T-cell (primary cell): ENCODE data around the gene VNN1. TPM values are rescaled to one million over a fixed set of nuclear protein-coding genes. Genes with fewer than 3 reads are reported as not detected.
"Not testable (repeated sequence)": the region's sequence is repeated elsewhere in the genome, so short reads cannot be mapped to it uniquely, and the experiment has no call there.

Experiments
- ATAC-seq, 4 experiments: fragments of 200-7000 bp in 3 of 4; fragments of 150-1000 bp in 1 of 4; cut with Tn5 transposase; replicated peaks in 1 of 4; 1 replicate in 3 of 4; 2 replicates in 1 of 4; pipeline ENCODE4 v1.10.0; 2021; ENCODE audit warnings: moderate library complexity in 3 of 4, mild to moderate bottlenecking in 2 of 4, moderate number of reproducible peaks in 1 of 4
- CTCF ChIA-PET, 2 donors: fragments of 300-600 bp; sonication (Branson Sonifier 250); formaldehyde crosslinking; loops; one replicate each; lab custom pipeline; 2022; ENCODE audit warnings: antibody characterized with exemption in 2 of 2; lab: Charles Lee
- POLR2A ChIA-PET, 2 donors: fragments of 300-600 bp; sonication (Branson Sonifier 250); formaldehyde crosslinking; loops; one replicate each; lab custom pipeline; 2022; ENCODE audit warnings: antibody characterized with exemption in 2 of 2; lab: Charles Lee
- DNase-seq, 35 experiments: peaks; one replicate each; pipeline versions ENCODE4 v3.0.0 to v3.0.0-alpha.2; 2013 to 2023
- H3K27ac ChIP-seq: one replicate; pipeline ENCODE4 v1.5.1; 2013; ENCODE audit warnings: low read length
- H3K27me3 ChIP-seq, 2 experiments: replicated peaks in 1 of 2; 1 replicate in 1 of 2; 2 replicates in 1 of 2; pipeline versions ENCODE4 v1.6.1 to v1.7.0; 2013; ENCODE audit warnings: low read length in 1 of 2, mixed read lengths in 1 of 2; ENCODE audit not compliant: control insufficient read depth in 2 of 2, insufficient read depth in 2 of 2; ENCODE audit errors: extremely low read depth in 1 of 2
- H3K36me3 ChIP-seq, 2 donors: 1 replicate in 1 of 2; 2 replicates in 1 of 2; pipeline versions ENCODE4 v1.6.1 to v1.7.0; 2013; ENCODE audit warnings: low read length in 1 of 2; ENCODE audit not compliant: control insufficient read depth in 2 of 2, insufficient read depth in 1 of 2; ENCODE audit errors: extremely low read depth in 1 of 2
- H3K4me1 ChIP-seq, 2 experiments: 1 replicate in 1 of 2; 2 replicates in 1 of 2; pipeline versions ENCODE4 v1.6.1 to v1.7.0; 2013; ENCODE audit warnings: low read length in 2 of 2, mixed read lengths in 1 of 2; ENCODE audit not compliant: insufficient read depth in 2 of 2, control insufficient read depth in 1 of 2; ENCODE audit errors: extremely low read depth in 1 of 2
- H3K4me3 ChIP-seq, 2 donors: 1 replicate in 1 of 2; 2 replicates in 1 of 2; pipeline versions ENCODE4 v1.5.1 to v1.7.0; 2013; ENCODE audit warnings: mild to moderate bottlenecking in 2 of 2, low read length in 1 of 2, moderate library complexity in 1 of 2; ENCODE audit not compliant: control insufficient read depth in 1 of 2; ENCODE audit errors: extremely low read depth in 1 of 2
- H3K9me3 ChIP-seq: 2 replicates; pipeline ENCODE4 v1.7.0; 2013
- H3K27ac Mint-ChIP-seq, 2 donors: one replicate each; pipeline ENCODE4 v1.8.0; 2020 to 2021; ENCODE audit warnings: mild to moderate bottlenecking in 2 of 2, mixed read lengths in 2 of 2
- H3K27me3 Mint-ChIP-seq, 2 donors: one replicate each; pipeline ENCODE4 v1.8.0; 2021 to 2022; ENCODE audit warnings: mixed read lengths in 2 of 2
- H3K36me3 Mint-ChIP-seq: one replicate; pipeline ENCODE4 v1.8.0; 2021; ENCODE audit warnings: mixed read lengths
- H3K4me1 Mint-ChIP-seq, 3 donors: one replicate each; pipeline ENCODE4 v1.8.0; 2020 to 2022; ENCODE audit warnings: mixed read lengths in 3 of 3, mild to moderate bottlenecking in 1 of 3
- H3K4me3 Mint-ChIP-seq, 3 donors: one replicate each; pipeline ENCODE4 v1.8.0; 2020 to 2022; ENCODE audit warnings: mild to moderate bottlenecking in 3 of 3, mixed read lengths in 3 of 3, moderate library complexity in 3 of 3
- H3K9me3 Mint-ChIP-seq, 3 donors: one replicate each; pipeline ENCODE4 v1.8.0; 2020 to 2022; ENCODE audit warnings: mixed read lengths in 3 of 3
- WGBS: methylation state at CpG from one replicate; pipeline ENCODE4 v1.1.5; 2013; ENCODE audit warnings: missing lambda C conversion rate; ENCODE audit not compliant: insufficient coverage; 5-methylcytosine and 5-hydroxymethylcytosine counted together
- total RNA-seq, 35 experiments: library from RNA in 6 of 35; stranded (reverse) in 6 of 35; fragments of 120-200 nt in 1 of 35; gene quantifications; one replicate each; pipeline versions ENCODE4 v1.2.1 to v1.2.4 and lab custom pipeline; 2013 to 2026

The VNN1 gene
- total RNA-seq, 5 donors from 2014 or later (not counting 1 experiment from before 2014, with no cell fraction given), result not detected

- CTCF ChIA-PET, result interaction anchor here in 1 of 2 donors (0.9 kb wide), 1 partner anchor 17 kb away, joined by 4 read pairs; no protein-coding TSS in a partner anchor
- no peaks in the 10 kb centered on the region for H3K36me3 Mint-ChIP-seq
- POLR2A ChIA-PET, result no interaction called here
- Histone ChIP-seq H3K4me3 (no peak overlapping the region), H3K4me1 (no peaks in the 10 kb centered on the region), H3K9me3 (no peaks in the 10 kb centered on the region), H3K27ac (no peak overlapping the region), H3K27me3 (peaks cover 0 to 5% of the 10 kb centered on the region in 2 experiments), H3K36me3 (no peaks in the 10 kb centered on the region)
- peaks cover 34 to 39% of the 10 kb centered on the region in 2 donors for H3K27me3 Mint-ChIP-seq
- DNase-seq (no peak), ATAC-seq (no peak)
- no peaks in the 10 kb centered on the region for H3K9me3 Mint-ChIP-seq
- no peak overlapping the region for H3K4me3 Mint-ChIP-seq
- H3K4me1 Mint-ChIP-seq, result no peaks in the 10 kb centered on the region
- 60% methylated on average over 2 of the region's 5 CpGs for WGBS
- no peak overlapping the region for H3K27ac Mint-ChIP-seq
These were observed 26.5 kb downstream of the VNN1 start for GRCh38 chr6:132687306-132687705.

GRCh38 chr6:132686531-132686930 is 27.3 kb downstream of the VNN1 start:
- no peak overlapping the region for H3K27ac ChIP-seq
- DNase-seq (no peak), ATAC-seq (no peak)
- H3K36me3 Mint-ChIP-seq, result no peaks in the 10 kb centered on the region
- no peaks in the 10 kb centered on the region for H3K4me1 ChIP-seq
- no peaks in the 10 kb centered on the region for H3K9me3 ChIP-seq
- peaks cover 0 to 5% of the 10 kb centered on the region in 2 experiments for H3K27me3 ChIP-seq
- no peaks in the 10 kb centered on the region for H3K36me3 ChIP-seq
- H3K4me3 Mint-ChIP-seq, result no peak overlapping the region
- POLR2A ChIA-PET, result no interaction called here
- no peaks in the 10 kb centered on the region for H3K4me1 Mint-ChIP-seq
- CTCF ChIA-PET, result no interaction called here
- WGBS, result no CpG with 5 or more reads among the region's 3 CpGs
- H3K4me3 ChIP-seq, result no peak overlapping the region
- peaks cover 0 to 3% (median 0%) of the 10 kb centered on the region in 3 donors for H3K9me3 Mint-ChIP-seq
- peaks cover 34 to 39% of the 10 kb centered on the region in 2 donors for H3K27me3 Mint-ChIP-seq
- H3K27ac Mint-ChIP-seq, result no peak overlapping the region

- POLR2A ChIA-PET, result no interaction called here
- Mint-ChIP-seq H3K36me3 (no peaks in the 10 kb centered on the region), H3K9me3 (peaks cover 0 to 3% (median 0%) of the 10 kb centered on the region in 3 donors), H3K27ac (no peak overlapping the region), H3K4me3 (no peak overlapping the region), H3K27me3 (peaks cover 23 to 26% of the 10 kb centered on the region in 2 donors), H3K4me1 (no peaks in the 10 kb centered on the region)
- Histone ChIP-seq H3K4me3 (no peak overlapping the region), H3K9me3 (no peaks in the 10 kb centered on the region), H3K27ac (no peak overlapping the region), H3K36me3 (no peaks in the 10 kb centered on the region), H3K4me1 (no peaks in the 10 kb centered on the region), H3K27me3 (peaks cover 0 to 5% of the 10 kb centered on the region in 2 experiments)
- no peak for DNase-seq
- CTCF ChIA-PET, result no interaction called here
- WGBS, result no CpG with 5 or more reads among the region's 3 CpGs
- ATAC-seq, result no peak
These were observed 28.8 kb downstream of the VNN1 start for GRCh38 chr6:132685009-132685408.

GRCh38 chr6:132684272-132684671 is 29.6 kb downstream of the VNN1 start:
- ChIA-PET CTCF (no interaction called here), POLR2A (no interaction called here)
- no peak overlapping the region for H3K4me3 Mint-ChIP-seq
- no peaks in the 10 kb centered on the region for H3K9me3 ChIP-seq
- no peak for DNase-seq
- no peaks in the 10 kb centered on the region for H3K4me1 ChIP-seq
- peaks cover 16 to 20% of the 10 kb centered on the region in 2 donors for H3K27me3 Mint-ChIP-seq
- H3K4me1 Mint-ChIP-seq, result no peaks in the 10 kb centered on the region
- H3K9me3 Mint-ChIP-seq, result peaks cover 0 to 3% (median 0%) of the 10 kb centered on the region in 3 donors
- no peaks in the 10 kb centered on the region for H3K36me3 ChIP-seq
- H3K27ac Mint-ChIP-seq, result no peak overlapping the region
- peaks cover 0 to 5% of the 10 kb centered on the region in 2 experiments for H3K27me3 ChIP-seq
- WGBS, result 79% methylated on average over 2 of the region's 6 CpGs
- no peak overlapping the region for H3K27ac ChIP-seq
- no peak overlapping the region for H3K4me3 ChIP-seq
- no peak for ATAC-seq
- H3K36me3 Mint-ChIP-seq, result no peaks in the 10 kb centered on the region

GRCh38 chr6:132683543-132683942 is 30.3 kb downstream of the VNN1 start:
- no peak for ATAC-seq
- 95% methylated on average over 4 of the region's 6 CpGs for WGBS
- Mint-ChIP-seq H3K9me3 (peaks cover 0 to 3% (median 0%) of the 10 kb centered on the region in 3 donors), H3K4me1 (peaks cover 0 to 2% (median 0%) of the 10 kb centered on the region in 3 donors), H3K36me3 (no peaks in the 10 kb centered on the region), H3K4me3 (no peak overlapping the region), H3K27ac (no peak overlapping the region), H3K27me3 (peaks cover 16% of the 10 kb centered on the region in 2 donors)
- H3K27me3 ChIP-seq, result peaks cover 0 to 3% of the 10 kb centered on the region in 2 experiments
- H3K36me3 ChIP-seq, result no peaks in the 10 kb centered on the region
- no peaks in the 10 kb centered on the region for H3K4me1 ChIP-seq
- CTCF ChIA-PET, result no interaction called here
- POLR2A ChIA-PET, result no interaction called here
- no peaks in the 10 kb centered on the region for H3K9me3 ChIP-seq
- no peak overlapping the region for H3K4me3 ChIP-seq
- DNase-seq, result no peak
- no peak overlapping the region for H3K27ac ChIP-seq

- H3K4me3 Mint-ChIP-seq, CTCF ChIA-PET: not testable (repeated sequence)
These were observed 34.8 kb downstream of the VNN1 start for GRCh38 chr6:132679094-132679493.

GRCh38 chr6:132675749-132676148 is 38.1 kb downstream of the VNN1 start:
- Histone ChIP-seq H3K27ac (no peak overlapping the region), H3K36me3 (no peaks in the 10 kb centered on the region), H3K9me3 (no peaks in the 10 kb centered on the region), H3K4me3 (no peak overlapping the region), H3K4me1 (peaks cover 0 to 3% of the 10 kb centered on the region in 2 experiments), H3K27me3 (no peaks in the 10 kb centered on the region)
- no peaks in the 10 kb centered on the region for H3K9me3 Mint-ChIP-seq
- H3K4me1 Mint-ChIP-seq, result peaks cover 0 to 7% (median 0%) of the 10 kb centered on the region in 3 donors
- no peaks in the 10 kb centered on the region for H3K36me3 Mint-ChIP-seq
- no peak overlapping the region for H3K27ac Mint-ChIP-seq
- H3K27me3 Mint-ChIP-seq, result peaks cover 8 to 11% of the 10 kb centered on the region in 2 donors
- CTCF ChIA-PET, result interaction anchor here in 1 of 2 donors (0.7 kb wide), 2 partner anchors 238 to 887 kb away, joined by 3 to 4 read pairs; no protein-coding TSS in a partner anchor
- POLR2A ChIA-PET, result no interaction called here
- H3K4me3 Mint-ChIP-seq, result no peak overlapping the region
- DNase-seq (no peak), ATAC-seq (no peak)

More at GRCh38 chr6:132679094-132679493, 34.8 kb downstream of the VNN1 start:
- H3K4me1 Mint-ChIP-seq, H3K27me3 Mint-ChIP-seq, H3K4me3 ChIP-seq, H3K36me3 ChIP-seq, H3K27ac ChIP-seq, H3K36me3 Mint-ChIP-seq, POLR2A ChIA-PET, H3K27me3 ChIP-seq, H3K9me3 Mint-ChIP-seq, H3K9me3 ChIP-seq, H3K4me1 ChIP-seq, ATAC-seq, H3K27ac Mint-ChIP-seq, DNase-seq: not testable (repeated sequence)
